GM19468 (cell line): ENCODE measurements around the gene SLC16A11.

Experiments used
- ATAC-seq: cut with Tn5 transposase; IDR thresholded peaks from one replicate; pipeline ENCODE4 v1.9.1; 2021; ENCODE audit warnings: mild to moderate bottlenecking, moderate library complexity, moderate number of reproducible peaks; ENCODE audit not compliant: unreplicated experiment; ENCODE audit errors: extremely low read depth

SLC16A11 gene

GRCh38 chr17:7029096-7029495 is 14.8 kb downstream of the SLC16A11 start:
- no peak for ATAC-seq

- ATAC-seq: no peak
Measured at GRCh38 chr17:7027335-7027734, 16.6 kb downstream of the SLC16A11 start.

GRCh38 chr17:7026471-7027115 is 17.3 kb downstream of the SLC16A11 start:
- ATAC-seq: no peak

- ATAC-seq: no peak
Measured at GRCh38 chr17:7025245-7025644, 18.6 kb downstream of the SLC16A11 start.

- ATAC-seq: no peak
Measured at GRCh38 chr17:7024402-7024785, 19.5 kb downstream of the SLC16A11 start.

GRCh38 chr17:7023576-7024401 is 20.1 kb downstream of the SLC16A11 start:
- no peak for ATAC-seq

GRCh38 chr17:7022781-7023571 is 20.9 kb downstream of the SLC16A11 start, which contains the start of gene BCL6B:
Gene BCL6B (plus strand): TSS chr17:7023050. CDS start chr17:7023672, 622 bp downstream.
- ATAC-seq: no peak

GRCh38 chr17:7021993-7022778 is 21.7 kb downstream of the SLC16A11 start:
- ATAC-seq: no peak

- ATAC-seq: no peak
Measured at GRCh38 chr17:7020894-7021664, 22.8 kb downstream of the SLC16A11 start.

GRCh38 chr17:7019839-7020519 is 23.9 kb downstream of the SLC16A11 start:
- ATAC-seq: no peak

- ATAC-seq: no peak
Measured at GRCh38 chr17:7019367-7019766, 24.5 kb downstream of the SLC16A11 start.

GRCh38 chr17:7018331-7018964 is 25.4 kb downstream of the SLC16A11 start:
- no peak for ATAC-seq

GRCh38 chr17:7017827-7018200 is 26.1 kb downstream of the SLC16A11 start:
- ATAC-seq: no peak

- no peak for ATAC-seq
Measured at GRCh38 chr17:7016886-7017826, 26.7 kb downstream of the SLC16A11 start.

- no peak for ATAC-seq
Measured at GRCh38 chr17:7016418-7016817, 27.5 kb downstream of the SLC16A11 start.

- no peak for ATAC-seq
Measured at GRCh38 chr17:7014995-7015958, 28.6 kb downstream of the SLC16A11 start.
